ENCODE data around the gene FCGR2B. TPM values are rescaled to one million over a fixed set of nuclear protein-coding genes. Genes with fewer than 3 reads are reported as not detected.

Gene FCGR2B
- total RNA-seq, 1 donor from 2014 or later, result 0.19 TPM

DNA sequence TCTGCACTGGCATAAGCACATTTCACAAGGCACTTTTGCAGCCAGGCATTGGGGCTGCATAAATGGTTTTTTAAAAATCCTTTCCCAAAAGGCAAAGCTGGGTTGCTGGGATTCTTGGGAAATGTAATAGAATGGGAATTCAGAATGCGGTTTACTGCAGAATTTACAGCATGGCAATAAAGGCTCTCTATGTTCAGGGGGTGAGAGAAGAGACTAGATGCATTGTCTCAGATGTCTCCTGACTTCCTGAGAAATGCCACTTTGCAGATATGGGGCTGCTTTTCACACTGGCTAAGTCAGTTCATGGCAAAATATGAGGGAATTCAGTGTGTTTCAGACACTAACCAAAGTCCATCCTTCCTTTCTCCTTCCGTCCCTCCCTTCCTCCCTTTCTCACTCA is 13.5 kb downstream of the FCGR2B start:
- Mint-ChIP-seq H3K4me1 (ENCODE audit: unreplicated experiment) (no peaks in the 10 kb centered on the region), H3K27ac (no peak overlapping the region), H3K4me3 (no peak overlapping the region), H3K36me3 (no peaks in the 10 kb centered on the region), H3K27me3 (peaks cover 9% of the 10 kb centered on the region), H3K9me3 (no peaks in the 10 kb centered on the region)
- no peak for DNase-seq (ENCODE audit: extremely low spot score, unreplicated experiment)
- TF ChIP-seq, protein P1, sequence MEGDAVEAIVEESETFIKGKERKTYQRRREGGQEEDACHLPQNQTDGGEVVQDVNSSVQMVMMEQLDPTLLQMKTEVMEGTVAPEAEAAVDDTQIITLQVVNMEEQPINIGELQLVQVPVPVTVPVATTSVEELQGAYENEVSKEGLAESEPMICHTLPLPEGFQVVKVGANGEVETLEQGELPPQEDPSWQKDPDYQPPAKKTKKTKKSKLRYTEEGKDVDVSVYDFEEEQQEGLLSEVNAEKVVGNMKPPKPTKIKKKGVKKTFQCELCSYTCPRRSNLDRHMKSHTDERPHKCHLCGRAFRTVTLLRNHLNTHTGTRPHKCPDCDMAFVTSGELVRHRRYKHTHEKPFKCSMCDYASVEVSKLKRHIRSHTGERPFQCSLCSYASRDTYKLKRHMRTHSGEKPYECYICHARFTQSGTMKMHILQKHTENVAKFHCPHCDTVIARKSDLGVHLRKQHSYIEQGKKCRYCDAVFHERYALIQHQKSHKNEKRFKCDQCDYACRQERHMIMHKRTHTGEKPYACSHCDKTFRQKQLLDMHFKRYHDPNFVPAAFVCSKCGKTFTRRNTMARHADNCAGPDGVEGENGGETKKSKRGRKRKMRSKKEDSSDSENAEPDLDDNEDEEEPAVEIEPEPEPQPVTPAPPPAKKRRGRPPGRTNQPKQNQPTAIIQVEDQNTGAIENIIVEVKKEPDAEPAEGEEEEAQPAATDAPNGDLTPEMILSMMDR (conservative IDR thresholded peaks at IDR 0.05), result no peak

GRCh38 chr1:161676958-161677689 is 14.2 kb downstream of the FCGR2B start:
- no peaks in the 10 kb centered on the region for H3K9me3 Mint-ChIP-seq
- no peaks in the 10 kb centered on the region for H3K36me3 Mint-ChIP-seq
- TF ChIP-seq, protein P1 (conservative IDR thresholded peaks at IDR 0.05), result no peak
- H3K27me3 Mint-ChIP-seq, result peaks cover 14% of the 10 kb centered on the region
- no peaks in the 10 kb centered on the region for H3K4me1 Mint-ChIP-seq (ENCODE audit: unreplicated experiment)
- no peak for DNase-seq (ENCODE audit: extremely low spot score, unreplicated experiment)
- H3K27ac Mint-ChIP-seq, result no peak overlapping the region
- no peak overlapping the region for H3K4me3 Mint-ChIP-seq

GRCh38 chr1:161678500-161678899 is 15.6 kb downstream of the FCGR2B start:
- DNase-seq (ENCODE audit: extremely low spot score, unreplicated experiment), result no peak

GRCh38 chr1:161681879-161682278 is 18.9 kb downstream of the FCGR2B start:
- Mint-ChIP-seq H3K9me3 (no peaks in the 10 kb centered on the region), H3K4me1 (ENCODE audit: unreplicated experiment) (no peaks in the 10 kb centered on the region), H3K27ac (no peak overlapping the region), H3K4me3 (no peak overlapping the region), H3K36me3 (no peaks in the 10 kb centered on the region), H3K27me3 (peaks cover 45% of the 10 kb centered on the region)
- TF ChIP-seq, protein P1 (conservative IDR thresholded peaks at IDR 0.05), result no peak
- DNase-seq (ENCODE audit: extremely low spot score, unreplicated experiment), result no peak

More at GRCh38 chr1:161678500-161678899, 15.6 kb downstream of the FCGR2B start:
- Mint-ChIP-seq H3K4me1 (ENCODE audit: unreplicated experiment) (no peaks in the 10 kb centered on the region), H3K36me3 (no peaks in the 10 kb centered on the region), H3K9me3 (no peaks in the 10 kb centered on the region), H3K4me3 (no peak overlapping the region), H3K27me3 (peaks cover 23% of the 10 kb centered on the region), H3K27ac (no peak overlapping the region)
- TF ChIP-seq, protein P1 (conservative IDR thresholded peaks at IDR 0.05), result no peak

- no peak for DNase-seq (ENCODE audit: extremely low spot score, unreplicated experiment)
- no peak overlapping the region for H3K27ac Mint-ChIP-seq
- peaks cover 26% of the 10 kb centered on the region for H3K27me3 Mint-ChIP-seq
- TF ChIP-seq, protein P1 (conservative IDR thresholded peaks at IDR 0.05), result no peak
- no peaks in the 10 kb centered on the region for H3K4me1 Mint-ChIP-seq (ENCODE audit: unreplicated experiment)
- H3K4me3 Mint-ChIP-seq, result no peak overlapping the region
- H3K9me3 Mint-ChIP-seq, result no peaks in the 10 kb centered on the region
- H3K36me3 Mint-ChIP-seq, result no peaks in the 10 kb centered on the region
Measured at GRCh38 chr1:161688946-161689345, 26.0 kb downstream of the FCGR2B start.
